CD4-positive, alpha-beta T cell treated with Interferon gamma for 1 hour (primary cell): ENCODE results near the gene LRCOL1.

ENCODE experiments used
- DNase-seq: peaks from one replicate; pipeline ENCODE4 v3.0.0-alpha.2; 2020

LRCOL1 gene

DNA sequence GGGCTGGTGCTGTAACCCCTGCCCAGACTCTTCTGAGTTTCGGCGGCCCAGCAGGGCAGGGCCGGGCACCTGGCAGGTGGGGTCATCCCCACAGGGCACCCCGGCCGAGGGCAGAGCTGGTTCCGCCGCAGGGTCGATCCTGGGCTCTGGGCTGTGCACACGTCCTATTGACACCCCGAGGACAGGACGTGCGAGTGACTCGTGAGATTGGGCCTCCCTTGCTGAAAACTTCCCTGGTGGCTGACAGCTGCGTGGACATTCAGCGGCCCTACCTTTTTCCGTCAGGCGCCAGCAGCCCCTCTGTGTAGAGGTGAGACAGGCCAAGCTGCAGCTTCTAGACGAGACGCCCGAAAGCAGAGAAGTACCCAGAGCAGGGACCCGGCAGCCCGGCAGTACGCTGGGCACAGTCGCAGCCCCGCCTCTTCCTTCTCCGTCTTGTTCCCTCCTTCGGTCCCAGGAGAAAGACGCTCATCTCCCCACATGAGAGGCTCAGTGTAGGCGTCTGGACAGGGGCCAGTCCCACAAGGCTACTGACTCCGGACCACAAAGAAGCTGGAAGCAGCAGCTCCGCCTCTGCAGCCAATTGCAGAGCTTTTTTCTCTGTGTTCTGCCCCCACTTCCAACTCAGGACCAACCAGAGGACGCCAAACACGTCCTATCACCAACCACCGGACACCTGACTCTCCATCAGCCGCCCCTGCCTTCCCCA, at the start of gene LRCOL1:
LRCOL1 (minus strand) TSS at position 532 of the 709 bp plus-strand sequence. CDS start 4,331 bp downstream, outside the sequence.
- no peak for DNase-seq

DNA sequence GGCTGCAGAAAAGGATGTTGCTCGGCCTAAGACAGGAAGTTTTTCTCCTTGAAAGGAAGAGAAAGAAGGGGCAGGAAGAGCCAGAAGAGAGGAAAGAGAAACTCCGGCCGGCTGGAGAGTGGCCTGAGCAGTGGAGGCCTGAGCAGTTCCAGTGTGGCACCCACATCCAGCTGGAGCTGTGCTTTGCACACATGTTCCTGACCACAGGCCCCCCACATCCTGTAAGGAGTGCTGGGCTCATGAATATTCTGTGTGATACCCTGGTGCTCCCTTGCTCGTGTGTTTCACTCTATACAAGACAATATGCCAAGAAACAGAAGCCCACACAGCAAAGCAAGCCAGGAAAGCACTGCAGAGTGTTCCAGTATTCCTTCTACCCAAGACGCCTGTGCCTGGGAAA, 49.7 kb upstream of the LRCOL1 start:
- no peak for DNase-seq

GRCh38 chr12:132659146-132659545, 48.8 kb upstream of the LRCOL1 start:
- no peak for DNase-seq

DNA sequence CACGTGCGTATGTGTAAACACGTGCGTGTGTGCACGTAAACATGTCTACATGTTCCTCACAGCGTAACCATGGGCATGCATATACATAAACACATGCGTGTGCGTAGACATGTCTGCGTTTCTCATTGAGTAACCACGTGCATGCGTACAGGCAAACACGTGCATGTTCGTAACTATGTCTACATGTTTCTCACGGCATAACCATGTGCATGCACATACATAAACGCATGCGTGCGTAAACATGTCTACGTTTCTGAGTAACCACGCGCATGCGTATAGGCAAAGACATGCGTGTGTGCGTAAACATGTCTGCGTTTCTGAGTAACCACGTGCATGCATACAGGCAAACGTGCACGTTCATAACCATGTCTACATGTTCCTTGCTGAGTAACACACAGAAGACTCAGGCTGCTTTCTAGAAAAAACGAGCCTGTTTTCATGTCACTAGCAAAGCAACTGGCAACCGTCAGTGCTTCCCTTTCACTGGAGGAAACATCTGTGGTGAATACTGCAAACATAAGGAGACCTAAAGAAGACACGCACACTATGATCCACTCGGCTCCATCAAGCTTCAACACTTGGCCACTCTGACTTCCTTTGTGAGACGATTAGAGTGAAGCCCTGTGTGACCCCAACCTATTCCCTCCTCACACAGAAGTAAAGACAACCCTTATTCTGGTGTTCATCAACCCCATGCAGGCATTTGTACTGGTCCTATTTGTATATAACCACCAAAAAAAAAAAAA, 47.9 kb upstream of the LRCOL1 start:
- DNase-seq, result no peak

GRCh38 chr12:132657004-132657727, 46.8 kb upstream of the LRCOL1 start:
- DNase-seq, result no peak

- DNase-seq, result no peak
These were observed 43.3 kb upstream of the LRCOL1 start for GRCh38 chr12:132653567-132654290.

DNA sequence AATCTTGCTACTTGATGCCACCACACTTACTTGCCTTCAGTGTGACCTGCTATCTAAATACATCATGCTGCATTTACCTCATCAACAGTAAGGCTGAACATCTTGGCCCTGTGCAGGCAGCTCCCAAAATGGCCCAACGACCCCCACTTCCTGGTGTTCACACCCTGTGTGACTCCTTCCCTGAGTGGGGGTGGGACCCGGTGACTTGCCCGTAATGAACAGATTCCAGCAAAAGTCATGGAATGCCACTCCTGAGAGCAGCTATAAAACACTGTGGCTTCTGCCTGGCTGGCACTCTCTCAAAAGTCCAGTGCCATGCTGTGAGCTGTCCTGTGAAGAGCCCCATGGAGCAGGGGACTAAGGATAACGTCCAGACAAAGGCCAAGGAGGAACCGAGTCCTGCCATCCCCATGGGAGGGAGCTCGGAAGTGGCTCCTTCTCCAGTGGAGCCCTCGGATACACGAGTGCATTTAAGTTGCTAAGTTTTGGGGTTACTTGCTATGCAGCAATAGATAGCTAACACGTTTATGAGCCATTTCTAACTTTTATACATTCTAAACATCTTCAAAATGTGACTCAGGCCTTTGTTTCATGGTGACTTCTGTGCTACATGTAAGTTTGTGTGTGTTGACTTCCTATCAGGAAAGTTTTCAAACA, 41.2 kb upstream of the LRCOL1 start:
- DNase-seq, result no peak

DNA sequence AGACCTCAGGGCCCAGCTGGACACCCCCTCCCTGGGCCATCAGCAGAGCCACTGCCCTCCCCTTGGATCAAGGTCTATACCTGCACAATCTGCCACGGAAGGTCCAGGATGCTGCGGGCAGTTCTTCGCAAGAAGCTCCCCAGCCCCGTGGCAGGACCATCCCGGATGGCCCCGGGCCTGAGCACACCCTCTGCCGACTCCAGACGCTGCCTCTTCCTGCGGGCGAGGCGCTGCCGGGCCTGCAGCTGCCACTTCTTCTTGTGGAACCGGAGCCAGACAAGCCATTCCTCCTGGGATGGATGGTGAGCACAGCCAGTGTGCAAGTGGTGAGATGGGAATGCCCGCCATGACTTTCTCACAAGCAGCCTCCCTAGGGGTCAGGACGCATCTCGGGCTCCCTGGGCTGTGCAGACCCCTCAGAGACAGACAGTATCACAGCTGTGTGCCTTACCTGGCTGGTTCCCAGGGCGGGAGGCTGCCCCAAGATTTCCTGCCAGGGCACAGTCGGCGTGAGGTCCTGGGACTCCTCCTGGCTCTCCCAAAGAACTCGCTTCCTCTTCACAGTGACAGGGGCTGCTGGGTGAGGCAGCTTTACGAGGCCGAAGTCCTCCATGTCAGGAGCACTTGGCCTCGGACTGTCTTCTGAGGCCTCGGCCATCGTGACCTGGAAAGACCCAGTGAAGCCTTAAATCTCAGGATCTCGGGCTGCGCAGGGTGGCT, 39.0 kb upstream of the LRCOL1 start:
- DNase-seq, result no peak

- DNase-seq, result no peak
These were observed 38.3 kb upstream of the LRCOL1 start for GRCh38 chr12:132648616-132649225.

GRCh38 chr12:132647858-132648257, 37.5 kb upstream of the LRCOL1 start:
- DNase-seq, result no peak

DNA sequence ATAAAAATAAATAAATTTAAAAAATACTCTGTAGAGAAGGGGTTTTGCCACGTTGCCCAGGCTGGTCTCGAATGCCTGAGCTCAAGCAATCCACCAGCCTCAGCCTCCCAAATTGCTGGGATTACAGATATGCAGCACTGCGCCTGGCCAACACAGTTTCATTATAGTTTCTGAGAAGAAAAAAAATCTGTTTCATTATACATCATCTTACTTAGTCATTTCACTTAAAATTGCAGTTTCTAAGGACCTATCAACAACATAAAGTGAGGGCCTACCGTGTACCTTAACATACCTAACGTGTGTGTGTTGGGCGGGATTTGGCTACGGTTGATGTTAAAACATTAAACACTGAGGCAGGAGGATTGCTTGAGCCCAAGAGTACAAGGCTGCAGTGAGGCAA, 36.5 kb upstream of the LRCOL1 start:
- DNase-seq, result no peak

GRCh38 chr12:132642846-132643835, 32.8 kb upstream of the LRCOL1 start:
- DNase-seq, result no peak

DNA sequence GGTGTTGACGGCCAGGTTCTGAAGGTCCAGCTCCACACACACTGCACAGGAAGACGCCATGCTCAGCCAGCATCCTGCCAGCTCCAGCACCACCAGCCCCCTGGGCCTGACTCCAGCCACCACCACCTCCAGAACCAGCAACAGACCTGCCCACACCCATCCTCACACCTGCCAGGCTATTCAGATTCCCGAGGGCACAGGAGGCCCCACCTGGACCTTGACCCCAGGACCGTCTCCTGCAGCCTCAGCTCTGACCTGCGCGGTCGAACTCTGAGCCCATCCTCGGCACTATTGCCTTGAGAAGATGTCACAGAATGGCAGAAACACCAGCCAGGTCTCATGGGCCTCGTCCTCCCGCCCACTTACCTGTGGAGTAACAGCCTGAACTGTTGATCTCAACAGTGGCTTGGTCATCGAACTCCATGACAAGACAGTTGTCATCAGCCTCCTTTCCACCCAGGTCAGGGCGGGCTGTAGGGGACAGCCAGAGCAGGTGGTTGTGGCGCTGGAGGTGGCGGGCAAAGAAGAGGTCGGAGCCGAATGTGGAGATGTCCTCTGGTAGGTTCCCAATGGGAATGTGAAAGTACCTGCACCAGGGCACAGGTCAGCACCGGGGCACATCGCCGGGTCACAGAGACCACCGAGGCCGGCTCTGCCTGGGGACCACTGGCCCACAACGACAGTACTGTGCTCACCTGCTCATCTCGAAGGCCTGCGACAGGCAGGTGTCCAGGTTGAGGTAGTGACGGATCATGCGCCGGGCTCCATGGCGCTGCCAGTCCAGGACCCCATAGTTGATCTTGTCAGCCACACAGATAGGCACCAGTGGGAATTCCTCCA, 31.6 kb upstream of the LRCOL1 start:
- DNase-seq, result no peak

DNA sequence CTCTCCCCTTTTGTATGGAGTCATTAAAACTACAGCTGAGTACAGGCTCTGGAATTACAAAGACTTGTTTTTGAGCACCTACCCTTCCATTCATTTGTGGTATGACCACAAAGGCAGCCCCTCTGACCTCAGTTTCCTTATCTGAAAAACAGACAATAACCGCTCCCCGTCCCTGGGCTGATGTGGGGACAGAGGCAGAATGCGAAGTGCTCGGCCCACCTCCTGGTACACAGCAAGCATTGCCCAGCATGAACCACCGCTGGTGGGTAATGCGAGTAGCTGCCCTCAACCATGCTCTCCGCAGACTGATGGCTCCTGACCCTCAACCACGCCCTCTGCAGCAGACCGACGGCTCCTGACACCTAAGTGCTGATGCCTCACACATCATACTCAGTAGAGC, 30.6 kb upstream of the LRCOL1 start:
- no peak for DNase-seq

GRCh38 chr12:132639956-132640520, 29.7 kb upstream of the LRCOL1 start:
- DNase-seq, result no peak

GRCh38 chr12:132638541-132639408, 28.4 kb upstream of the LRCOL1 start:
- no peak for DNase-seq

GRCh38 chr12:132637811-132638210, 27.4 kb upstream of the LRCOL1 start:
- DNase-seq, result no peak
